Right cardiac atrium (tissue), 5 donors: ENCODE measurements around the gene MYL7. TPM values are rescaled to one million over a fixed set of nuclear protein-coding genes. Genes with fewer than 3 reads are reported as not detected.

Experiments
- ATAC-seq, 2 donors: fragments of 200-7000 bp; cut with Tn5 transposase; one replicate each; pipeline versions ENCODE4 v1.8.0 to v1.9.1; 2020; ENCODE audit warnings: moderate library complexity in 2 of 2, mild to moderate bottlenecking in 1 of 2
- DNase-seq, 3 donors: peaks; one replicate each; pipeline ENCODE4 v3.0.0-alpha.2; 2020
- H3K27ac ChIP-seq: one replicate; pipeline ENCODE4 v1.5.1; 2013; ENCODE audit warnings: mild to moderate bottlenecking, low read length, control low read depth, moderate library complexity
- H3K27me3 ChIP-seq: one replicate; pipeline ENCODE4 v1.6.1; 2013; ENCODE audit not compliant: control insufficient read depth, insufficient read depth
- H3K4me1 ChIP-seq: one replicate; pipeline ENCODE4 v1.6.1; 2013; ENCODE audit warnings: low read length; ENCODE audit not compliant: control insufficient read depth, insufficient read depth
- H3K4me3 ChIP-seq: one replicate; pipeline ENCODE4 v1.5.1; 2013; ENCODE audit warnings: low read length, control low read depth
- H3K9me3 ChIP-seq: one replicate; pipeline ENCODE4 v1.6.1; 2013; ENCODE audit warnings: low read length; ENCODE audit not compliant: control insufficient read depth
- WGBS: extraction: QIAGEN DNeasy Blood & Tissue Kit; methylation state at CpG from one replicate; pipeline ENCODE4 v1.1.7; 2013; 5-methylcytosine and 5-hydroxymethylcytosine counted together
- intact Hi-C, 4 donors: fragments of 100-400 bp; cut with DNase I; formaldehyde crosslinking; loops; one replicate each; pipeline versions ENCODE4 v1.11.0 to v1.14.0; 2022 to 2023
- polyA plus RNA-seq: library from polyadenylated mRNA; stranded (reverse); fragments of 200-250 nt; gene quantifications from one replicate; pipeline ENCODE4 v1.2.3, GENCODE V29; 2013
- total RNA-seq, 4 donors: library from RNA; stranded (reverse); fragmentation: NEBNext Ultra II Directional; extraction: Animal tissue kit (Norgen Biotek cat#: 25700); gene quantifications; one replicate each; pipeline ENCODE4 v1.2.1, GENCODE V29; 2021
- donor health status: healthy with polysubstance abuse.
- donor health status: DM: no; HTN: yes; CAD: no.
- donor health status: DM: no; HTN: no; CAD: no.
- donor health status: DM: no; HTN: yes; CAD: no; lungs with severe emphysema.
- donor health status: DM: yes; HTN: yes; CAD: no.

The MYL7 gene
- total and polyA plus RNA-seq, 5 donors = 13,263 to 28,570 (median 14,937) TPM

GRCh38 chr7:44101303-44101965 is 39.7 kb downstream of the MYL7 start:
- H3K4me1 ChIP-seq = no peaks in the 10 kb centered on the region
- no peaks in the 10 kb centered on the region for H3K27me3 ChIP-seq
- WGBS = 74% methylated on average over 3 of the region's 3 CpGs
- DNase-seq (no peak), ATAC-seq (no peak)
- no peak overlapping the region for H3K4me3 ChIP-seq
- H3K27ac ChIP-seq = peak overlapping the region; percentile 40
- intact Hi-C loops = no loop called here
- H3K9me3 ChIP-seq = no peaks in the 10 kb centered on the region

- ATAC-seq (peak in 1 of 2 donors; percentile 4), DNase-seq (peak; percentile 48 to 76 (median 69))
- WGBS = 46% methylated on average over 10 of the region's 10 CpGs
- intact Hi-C loops = no loop called here
- Histone ChIP-seq H3K27me3 (no peaks in the 10 kb centered on the region), H3K9me3 (no peaks in the 10 kb centered on the region), H3K4me3 (no peak overlapping the region), H3K4me1 (no peaks in the 10 kb centered on the region), H3K27ac (peak overlapping the region; percentile 26)
Measured at GRCh38 chr7:44100458-44101302, 40.5 kb downstream of the MYL7 start.

GRCh38 chr7:44099669-44100068 is 41.5 kb downstream of the MYL7 start:
- H3K9me3 ChIP-seq = no peaks in the 10 kb centered on the region
- no peak overlapping the region for H3K27ac ChIP-seq
- intact Hi-C loops = no loop called here
- peaks cover 5% of the 10 kb centered on the region for H3K4me1 ChIP-seq
- no peaks in the 10 kb centered on the region for H3K27me3 ChIP-seq
- no peak for ATAC-seq
- WGBS = 41% methylated on average over 4 of the region's 4 CpGs
- DNase-seq = no peak
- no peak overlapping the region for H3K4me3 ChIP-seq

- no peaks in the 10 kb centered on the region for H3K27me3 ChIP-seq
- peaks cover 5% of the 10 kb centered on the region for H3K4me1 ChIP-seq
- intact Hi-C loops = no loop called here
- no peaks in the 10 kb centered on the region for H3K9me3 ChIP-seq
- no peak overlapping the region for H3K27ac ChIP-seq
- 91% methylated on average over 6 of the region's 6 CpGs for WGBS
- no peak for ATAC-seq
- DNase-seq = no peak
- no peak overlapping the region for H3K4me3 ChIP-seq
Measured at GRCh38 chr7:44098092-44099068, 42.8 kb downstream of the MYL7 start.

- no peaks in the 10 kb centered on the region for H3K9me3 ChIP-seq
- no peak overlapping the region for H3K27ac ChIP-seq
- no peak overlapping the region for H3K4me3 ChIP-seq
- H3K27me3 ChIP-seq = no peaks in the 10 kb centered on the region
- H3K4me1 ChIP-seq = peaks cover 5% of the 10 kb centered on the region
- ATAC-seq (no peak), DNase-seq (no peak)
- 83% methylated on average over 9 of the region's 9 CpGs for WGBS
- intact Hi-C loops = no loop called here
Measured at GRCh38 chr7:44097064-44097932, 43.8 kb downstream of the MYL7 start.

- Histone ChIP-seq H3K27ac (no peak overlapping the region), H3K27me3 (no peaks in the 10 kb centered on the region), H3K4me3 (no peak overlapping the region), H3K4me1 (peaks cover 5% of the 10 kb centered on the region), H3K9me3 (no peaks in the 10 kb centered on the region)
- ATAC-seq (no peak), DNase-seq (peak in 1 of 3 donors; percentile 45)
- 84% methylated on average over 8 of the region's 8 CpGs for WGBS
- intact Hi-C loops = no loop called here
Measured at GRCh38 chr7:44096326-44096881, 44.7 kb downstream of the MYL7 start.

GRCh38 chr7:44095781-44096180 is 45.4 kb downstream of the MYL7 start:
- DNase-seq (no peak), ATAC-seq (no peak)
- 90% methylated on average over 3 of the region's 3 CpGs for WGBS
- H3K4me3 ChIP-seq = no peak overlapping the region
- intact Hi-C loops = no loop called here
- H3K27me3 ChIP-seq = no peaks in the 10 kb centered on the region
- no peak overlapping the region for H3K27ac ChIP-seq
- H3K9me3 ChIP-seq = no peaks in the 10 kb centered on the region
- peaks cover 5% of the 10 kb centered on the region for H3K4me1 ChIP-seq

- intact Hi-C loops = no loop called here
- 47% methylated on average over 2 of the region's 2 CpGs for WGBS
- peak in 1 of 2 donors; percentile 6 for ATAC-seq
Measured at GRCh38 chr7:44094883-44095592, 46.1 kb downstream of the MYL7 start.

GRCh38 chr7:44094365-44094764 is 46.8 kb downstream of the MYL7 start:
- DNase-seq = no peak
- 67% methylated on average over 2 of the region's 2 CpGs for WGBS
- Histone ChIP-seq H3K4me3 (no peak overlapping the region), H3K9me3 (no peaks in the 10 kb centered on the region), H3K27me3 (no peaks in the 10 kb centered on the region), H3K27ac (peak overlapping the region; percentile 48), H3K4me1 (peaks cover 5% of the 10 kb centered on the region)
- intact Hi-C loops = no loop called here
- no peak for ATAC-seq

More at GRCh38 chr7:44094883-44095592, 46.1 kb downstream of the MYL7 start:
- no peak overlapping the region for H3K4me3 ChIP-seq
- H3K27ac ChIP-seq = no peak overlapping the region
- no peaks in the 10 kb centered on the region for H3K27me3 ChIP-seq
- H3K9me3 ChIP-seq = no peaks in the 10 kb centered on the region
- H3K4me1 ChIP-seq = peaks cover 5% of the 10 kb centered on the region
- no peak for DNase-seq
